IMR-90 (cell line): Measurements from ENCODE around the gene DERA. TPM values are rescaled to one million over a fixed set of nuclear protein-coding genes. Genes with fewer than 3 reads are reported as not detected.

Experiments used
- ATAC-seq: fragments of 200-7000 bp; cut with Tn5 transposase; 2 replicates; pipeline ENCODE4 v1.9.1; 2020; ENCODE audit warnings: low read depth, mild to moderate bottlenecking, moderate library complexity
- BruUV-seq: library from RNA; stranded (reverse); fragments of 400-500 nt; replicated peaks from 2 replicates; lab custom pipeline; 2021; lab: Mats Ljungman, UMichigan
- CTCF ChIA-PET: fragments of 300-600 bp; formaldehyde crosslinking; extraction: SDS; loops from one replicate; lab custom pipeline; 2021; ENCODE audit warnings: antibody characterized with exemption; lab: Yijun Ruan, JAX
- POLR2A ChIA-PET: fragments of 300-600 bp; sonication (Branson Sonifier 250); formaldehyde crosslinking; loops from one replicate; lab custom pipeline; 2022; ENCODE audit warnings: antibody characterized with exemption; ENCODE audit not compliant: unreplicated experiment; lab: Charles Lee
- DNase-seq: peaks from one replicate; pipeline ENCODE4 v3.0.0; 2013
- H2AFZ ChIP-seq: replicated peaks from 2 replicates; pipeline ENCODE3; 2013; ENCODE audit warnings: low read length, mild to moderate bottlenecking; ENCODE audit not compliant: poor library complexity
- H2AK5ac ChIP-seq: 2 replicates; pipeline ENCODE4 v1.6.1; 2013; ENCODE audit warnings: low read depth, low read length, inconsistent platforms
- H2AK9ac ChIP-seq: replicated peaks from 2 replicates; pipeline ENCODE3; 2013; ENCODE audit warnings: mild to moderate bottlenecking, low read depth, low read length, moderate library complexity; ENCODE audit not compliant: poor library complexity
- H2BK120ac ChIP-seq: 2 replicates; pipeline ENCODE4 v1.6.1; 2013; ENCODE audit warnings: low read depth, low read length, inconsistent platforms
- H2BK15ac ChIP-seq: 3 replicates; pipeline ENCODE4 v1.6.1; 2013; ENCODE audit warnings: low read depth, low read length, inconsistent platforms
- H2BK20ac ChIP-seq: 2 replicates; pipeline ENCODE4 v1.6.1; 2013; ENCODE audit warnings: low read depth, mild to moderate bottlenecking, inconsistent platforms, low read length, moderate library complexity
- H2BK5ac ChIP-seq: 2 replicates; pipeline ENCODE4 v1.6.1; 2013; ENCODE audit warnings: mild to moderate bottlenecking, low read depth, low read length, inconsistent platforms; ENCODE audit not compliant: poor library complexity, severe bottlenecking
- H3K14ac ChIP-seq: replicated peaks from 2 replicates; pipeline ENCODE4 v1.6.1; 2013; ENCODE audit warnings: low read depth, low read length, inconsistent platforms
- H3K18ac ChIP-seq: 2 replicates; pipeline ENCODE4 v1.6.1; 2013; ENCODE audit warnings: low read depth, low read length, control low read depth
- H3K23ac ChIP-seq: 2 replicates; pipeline ENCODE4 v1.6.1; 2013; ENCODE audit warnings: low read depth, low read length, inconsistent platforms
- H3K27ac ChIP-seq: 2 replicates; pipeline ENCODE4 v1.5.1; 2013; ENCODE audit warnings: mild to moderate bottlenecking, control low read depth, low read length; ENCODE audit not compliant: insufficient read depth
- H3K27me3 ChIP-seq: 2 replicates; pipeline ENCODE4 v1.6.1; 2013; ENCODE audit warnings: low read length; ENCODE audit not compliant: control insufficient read depth, insufficient read depth
- H3K36me3 ChIP-seq: 2 replicates; pipeline ENCODE4 v1.6.1; 2013; ENCODE audit warnings: low read length, mixed read lengths; ENCODE audit not compliant: control insufficient read depth, insufficient read depth
- H3K4ac ChIP-seq: 2 replicates; pipeline ENCODE4 v1.6.1; 2013; ENCODE audit warnings: low read depth, low read length, inconsistent platforms
- H3K4me1 ChIP-seq: 2 replicates; pipeline ENCODE4 v1.6.1; 2013; ENCODE audit warnings: low read length, mixed read lengths; ENCODE audit not compliant: control insufficient read depth, insufficient read depth
- H3K4me2 ChIP-seq: 2 replicates; pipeline ENCODE4 v1.6.1; 2013; ENCODE audit warnings: low read depth, mild to moderate bottlenecking, control low read depth, low read length, moderate library complexity
- H3K4me3 ChIP-seq: 2 replicates; pipeline ENCODE4 v1.5.1; 2013; ENCODE audit warnings: low read depth, mild to moderate bottlenecking, control low read depth, low read length, moderate library complexity; ENCODE audit not compliant: insufficient read depth
- H3K56ac ChIP-seq: 2 replicates; pipeline ENCODE4 v1.6.1; 2013; ENCODE audit warnings: low read length, inconsistent platforms; ENCODE audit not compliant: insufficient read depth; ENCODE audit errors: extremely low read depth
- H3K79me1 ChIP-seq, 2 experiments: 2 replicates each; pipeline ENCODE4 v1.6.1; 2013; ENCODE audit warnings: low read length in 2 of 2, inconsistent platforms in 1 of 2, low read depth in 1 of 2
- H3K9ac ChIP-seq: 2 replicates; pipeline ENCODE4 v1.6.1; 2013; ENCODE audit warnings: low read depth, low read length, control low read depth
- H3K9me1 ChIP-seq: 2 replicates; pipeline ENCODE4 v1.6.1; 2013; ENCODE audit warnings: low read length, inconsistent platforms; ENCODE audit not compliant: insufficient read depth
- H3K9me3 ChIP-seq: 2 replicates; pipeline ENCODE4 v1.6.1; 2013; ENCODE audit warnings: low read length; ENCODE audit not compliant: control insufficient read depth, insufficient read depth
- H4K20me1 ChIP-seq: 2 replicates; pipeline ENCODE4 v1.6.1; 2013; ENCODE audit warnings: low read length, inconsistent platforms; ENCODE audit not compliant: insufficient read depth
- H4K5ac ChIP-seq: 2 replicates; pipeline ENCODE4 v1.6.1; 2013; ENCODE audit warnings: mild to moderate bottlenecking, low read depth, low read length, control low read depth
- H4K8ac ChIP-seq, 2 experiments: 2 replicates each; pipeline ENCODE4 v1.6.1; 2013; ENCODE audit warnings: low read depth in 2 of 2, low read length in 2 of 2, control low read depth in 1 of 2, inconsistent platforms in 1 of 2
- H4K91ac ChIP-seq: 2 replicates; pipeline ENCODE4 v1.6.1; 2013; ENCODE audit warnings: low read depth, low read length, inconsistent platforms; ENCODE audit not compliant: insufficient read depth
- BHLHE40 ChIP-seq: fragments of 150-350 bp; IDR thresholded peaks from 2 replicates; pipeline ENCODE4 v1.6.1; 2016; ENCODE audit warnings: mild to moderate bottlenecking, low read depth, low read length
- CEBPB ChIP-seq: IDR thresholded peaks from 2 replicates; pipeline ENCODE4 v1.6.1; 2012; ENCODE audit warnings: low read depth, low read length, improper control_type of control experiment
- CHD1 ChIP-seq: IDR thresholded peaks from 2 replicates; pipeline ENCODE4 v1.6.1; 2012; ENCODE audit warnings: low read depth, low read length, improper control_type of control experiment
- CTCF ChIP-seq: conservative IDR thresholded peaks from 2 replicates; pipeline ENCODE4 v1.5.1; 2012; ENCODE audit warnings: mild to moderate bottlenecking, low read depth, low read length, improper control_type of control experiment
- ELK1 ChIP-seq: fragments of 150-350 bp; IDR thresholded peaks from 2 replicates; pipeline ENCODE4 v1.6.1; 2016; ENCODE audit warnings: low read depth, mild to moderate bottlenecking, low read length, moderate library complexity, borderline replicate concordance
- FOS ChIP-seq: fragments of 150-350 bp; IDR thresholded peaks from 2 replicates; pipeline ENCODE4 v1.6.1; 2016; ENCODE audit warnings: low read depth, low read length
- MAFK ChIP-seq: IDR thresholded peaks from 2 replicates; pipeline ENCODE4 v1.6.1; 2012; ENCODE audit warnings: low read depth, low read length, improper control_type of control experiment
- MAZ ChIP-seq: IDR thresholded peaks from 2 replicates; pipeline ENCODE4 v1.6.1; 2012; ENCODE audit warnings: low read depth, mild to moderate bottlenecking, low read length, improper control_type of control experiment, moderate library complexity, borderline replicate concordance
- MXI1 ChIP-seq: IDR thresholded peaks from 2 replicates; pipeline ENCODE4 v1.6.1; 2012; ENCODE audit warnings: low read depth, mild to moderate bottlenecking, low read length, moderate library complexity, borderline replicate concordance
- NFE2L2 ChIP-seq: fragments of 150-350 bp; IDR thresholded peaks from 2 replicates; pipeline ENCODE4 v1.6.1; 2016; ENCODE audit warnings: low read depth, mild to moderate bottlenecking, low read length
- POLR2A ChIP-seq: IDR thresholded peaks from 2 replicates; pipeline ENCODE4 v1.6.1; 2012; ENCODE audit warnings: mild to moderate bottlenecking, low read depth, low read length
- RAD21 ChIP-seq: IDR thresholded peaks from 2 replicates; pipeline ENCODE4 v1.6.1; 2012; ENCODE audit warnings: low read length, improper control_type of control experiment
- RCOR1 ChIP-seq: IDR thresholded peaks from 2 replicates; pipeline ENCODE4 v1.6.1; 2012; ENCODE audit warnings: mild to moderate bottlenecking, low read length, improper control_type of control experiment; ENCODE audit not compliant: insufficient replicate concordance
- RFX5 ChIP-seq: IDR thresholded peaks from 2 replicates; pipeline ENCODE4 v1.8.0; 2012; ENCODE audit warnings: low read depth, mild to moderate bottlenecking, low read length, moderate library complexity
- SMC3 ChIP-seq: fragments of 150-350 bp; IDR thresholded peaks from 2 replicates; pipeline ENCODE4 v1.6.1; 2016; ENCODE audit warnings: low read depth, mild to moderate bottlenecking, antibody characterized with exemption, low read length, moderate library complexity
- USF2 ChIP-seq: fragments of 150-350 bp; IDR thresholded peaks from 2 replicates; pipeline ENCODE4 v1.6.1; 2017; ENCODE audit warnings: mild to moderate bottlenecking, antibody characterized with exemption, low read length, low read depth
- WGBS, 2 experiments: methylation state at CpG; one replicate each; pipeline versions ENCODE4 v1.1.5 to v1.1.7; 2013; ENCODE audit warnings: missing lambda C conversion rate in 2 of 2; ENCODE audit not compliant: insufficient read length in 1 of 2; ENCODE audit errors: extremely low coverage in 2 of 2; 5-methylcytosine and 5-hydroxymethylcytosine counted together
- dilution Hi-C: fragments of 300-500 bp; cut with HindIII; formaldehyde crosslinking; loops from one replicate; pipeline ENCODE4 v1.14.3; 2018; ENCODE audit warnings: low sequenced_read_pairs; ENCODE audit not compliant: unreplicated experiment
- in situ Hi-C: fragments of 300-500 bp; cut with MboI; formaldehyde crosslinking; loops from 3 replicates; pipeline ENCODE4 v1.14.3; 2019; ENCODE audit warnings: low sequenced_read_pairs, inconsistent platforms, mixed read lengths
- intact Hi-C: fragments of 100-400 bp; cut with micrococcal nuclease; formaldehyde crosslinking; loops from 2 replicates; pipeline ENCODE4 v1.10.0; 2022
- polyA plus RNA-seq, 3 experiments: library from polyadenylated mRNA; depleted of rRNA; stranded (reverse); fragments of >200 nt; gene quantifications; 2 replicates each; pipeline ENCODE4 v1.2.3, GENCODE V29; 2012; ENCODE audit warnings: low replicate concordance in 1 of 3
- total RNA-seq: library from RNA; depleted of rRNA; stranded (reverse); fragments of >200 nt; gene quantifications from 2 replicates; pipeline ENCODE4 v1.2.3, GENCODE V29; 2012

DERA gene
- total and polyA plus RNA-seq, 2 of the 4 experiments (the other 2 are of a cell fraction) = 28.1 to 58.6 TPM

GRCh38 chr12:15955281-15955680 lies 44.1 kb downstream of the DERA start:
- H3K9me3 ChIP-seq = no peaks in the 10 kb centered on the region
- no peak overlapping the region for H2BK120ac ChIP-seq
- no peak overlapping the region for H4K91ac ChIP-seq
- no CpG with 5 or more reads among the region's 4 CpGs for WGBS, 2 experiments
- 0 out of 2 replicates have a peak, but pooled peaks cover 2% of the 10 kb centered on the region for H3K36me3 ChIP-seq
- H3K4me1 ChIP-seq = no peaks in the 10 kb centered on the region
- no peak overlapping the region for H2AFZ ChIP-seq
- H3K9ac ChIP-seq = no peak overlapping the region
- H2BK15ac ChIP-seq = no peak overlapping the region
- no peak overlapping the region for H3K4me2 ChIP-seq
- no peak overlapping the region for H2AK5ac ChIP-seq
- in situ Hi-C loops = no loop called here
- ChIA-PET CTCF (no interaction called here), POLR2A (no interaction called here)
- H2BK5ac ChIP-seq = no peak overlapping the region
- no peak for TF ChIP-seq RAD21
- TF ChIP-seq RCOR1 = no peak
- TF ChIP-seq CHD1 = no peak
- TF ChIP-seq CEBPB = no peak
- TF ChIP-seq MXI1 = no peak
- TF ChIP-seq NFE2L2 = no peak
- no peak for TF ChIP-seq RFX5
- no peak for TF ChIP-seq FOS
- no peak for TF ChIP-seq MAFK
- TF ChIP-seq BHLHE40 = no peak
- no peak for TF ChIP-seq POLR2A
- no peak for TF ChIP-seq MAZ
- TF ChIP-seq CTCF = no peak
- no peak for TF ChIP-seq USF2
- no peak for TF ChIP-seq ELK1
- TF ChIP-seq SMC3 = no peak
- H3K4ac ChIP-seq = no peak overlapping the region
- no peak overlapping the region for H4K5ac ChIP-seq
- dilution Hi-C loops = no loop called here
- H2AK9ac ChIP-seq = no peak overlapping the region
- no peak overlapping the region for H3K4me3 ChIP-seq
- H3K27ac ChIP-seq = no peak overlapping the region
- BruUV-seq = no TSS peak
- H3K9me1 ChIP-seq = 0 out of 2 replicates have a peak, but pooled peaks cover 5% of the 10 kb centered on the region
- no peak for ATAC-seq
- H2BK20ac ChIP-seq = no peak overlapping the region
- no peak overlapping the region for H3K18ac ChIP-seq
- H3K14ac ChIP-seq = no peak overlapping the region
- no peaks in the 10 kb centered on the region for H3K27me3 ChIP-seq
- intact Hi-C loops = no loop called here
- DNase-seq = no peak
- H3K79me1 ChIP-seq = peaks cover 26 to 28% of the 10 kb centered on the region in 2 experiments
- no peak overlapping the region for H4K8ac ChIP-seq
- no peak overlapping the region for H3K23ac ChIP-seq
- H3K56ac ChIP-seq = no peak overlapping the region
- H4K20me1 ChIP-seq = no peaks in the 10 kb centered on the region
